ENCODE measurements around the gene CCDC34. TPM values are rescaled to one million over a fixed set of nuclear protein-coding genes. Genes with fewer than 3 reads are reported as not detected.

CCDC34 gene
- total and polyA plus RNA-seq, 2 of the 8 experiments (the other 6 are each of a cell fraction or from before 2014, with no cell fraction given) = 7.7 to 24.3 TPM

DNA sequence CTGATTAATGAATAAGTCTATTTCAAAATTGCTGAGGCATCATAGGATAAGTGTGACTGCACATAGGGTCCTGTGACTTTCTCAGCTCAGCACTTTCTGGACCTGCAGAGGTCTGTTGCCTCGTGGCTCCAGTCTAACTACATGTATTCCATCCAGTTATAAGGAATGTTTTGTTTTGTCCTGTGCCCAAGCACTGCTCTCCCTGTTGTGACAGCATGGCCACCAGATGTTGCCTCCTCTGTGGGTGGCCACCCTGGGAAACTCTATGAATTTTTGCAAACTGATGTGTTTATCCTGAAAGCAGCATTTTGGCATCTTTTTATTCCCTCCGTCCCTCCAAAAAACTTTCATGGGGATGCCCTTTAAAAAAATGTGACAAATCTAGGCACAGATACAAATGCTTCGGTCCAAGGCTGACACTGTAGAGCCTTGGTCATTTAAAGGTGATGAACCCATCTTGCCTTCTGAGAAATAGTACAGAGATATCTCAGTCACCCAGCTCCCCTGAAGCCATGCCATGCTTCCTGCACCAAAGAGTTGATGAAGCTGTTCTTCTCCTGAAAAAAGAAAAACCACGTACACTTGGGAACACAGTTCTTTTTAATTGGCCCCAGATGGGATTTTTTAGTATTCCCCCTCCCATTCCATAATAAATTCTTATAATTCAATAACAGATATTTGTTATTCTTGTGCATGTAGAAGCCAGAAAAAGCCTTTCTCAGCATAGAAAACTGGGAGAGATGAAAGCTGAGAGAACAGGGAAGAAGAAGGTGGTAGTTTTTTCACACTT, 72.6 kb downstream of the CCDC34 start:
- H3K4me3 ChIP-seq (ENCODE audit: extremely low read depth in 1 of 4, insufficient read depth in 2 of 4, low read depth in 3 of 4, low read length in 4 of 4) = no peak overlapping the region
- H3K27ac ChIP-seq (ENCODE audit: low read depth, low read length) = no peak overlapping the region
- H2BK12ac ChIP-seq (ENCODE audit: low read depth, low read length) = no peak overlapping the region
- no peak overlapping the region for H2AFZ ChIP-seq (ENCODE audit: low read length)
- H3K14ac ChIP-seq (ENCODE audit: insufficient read length) = no peak overlapping the region
- CTCF ChIA-PET (ENCODE audit: partially characterized antibody) = interaction anchor here (0.7 to 1.4 kb wide), 5 partner anchors 8 to 195 kb away, joined by 3 to 6 read pairs (median 3); no protein-coding TSS in a partner anchor
- H2BK15ac ChIP-seq (ENCODE audit: low read length) = no peak overlapping the region
- H4K8ac ChIP-seq (ENCODE audit: extremely low read depth, insufficient read depth, low read length) = no peak overlapping the region
- DNase-seq (ENCODE audit: low read depth in 1 of 2, low spot score in 2 of 2) = no peak
- no peak overlapping the region for H2BK5ac ChIP-seq (ENCODE audit: low read depth, low read length)
- H3K23ac ChIP-seq (ENCODE audit: insufficient read length) = no peak overlapping the region
- no peak overlapping the region for H4K5ac ChIP-seq (ENCODE audit: insufficient read length, low read depth, low read length)
- H3K4me2 ChIP-seq (ENCODE audit: insufficient read depth in 1 of 2, low read depth in 2 of 2, low read length in 2 of 2) = no peak overlapping the region
- H3K27me3 ChIP-seq (replicated peaks in 1 of 4; ENCODE audit: control insufficient read depth in 3 of 4, extremely low read depth in 1 of 4, insufficient read depth in 3 of 4, low read length in 3 of 4) = no peaks in the 10 kb centered on the region
- no peak overlapping the region for H2AK5ac ChIP-seq (ENCODE audit: low read depth, low read length)
- H3K9ac ChIP-seq (replicated peaks in 1 of 4; ENCODE audit: extremely low read depth in 1 of 4, low read depth in 3 of 4, low read length in 3 of 4) = no peak overlapping the region
- H3K9me3 ChIP-seq (ENCODE audit: insufficient read depth in 2 of 2, low read depth in 1 of 2, low read length in 1 of 2) = peaks cover 13 to 16% of the 10 kb centered on the region in 2 experiments
- no peak for TF ChIP-seq CBX8 (IDR thresholded peaks at IDR 0.05; ENCODE audit: borderline replicate concordance, low read depth, low read length)
- no peak for TF ChIP-seq CHD1 (IDR thresholded peaks at IDR 0.05; ENCODE audit: low read depth, low read length)
- no peak for TF ChIP-seq MAX (IDR thresholded peaks at IDR 0.05)
- no peak overlapping the region for H2BK120ac ChIP-seq (replicated peaks; ENCODE audit: low read depth, low read length)
- H3K4ac ChIP-seq (replicated peaks; ENCODE audit: insufficient read length, low read depth, low read length) = no peak overlapping the region
- H3K56ac ChIP-seq (replicated peaks; ENCODE audit: insufficient read length, low read depth, low read length) = no peak overlapping the region
- POLR2A ChIA-PET (ENCODE audit: partially characterized antibody) = no interaction called here
- H4K91ac ChIP-seq (replicated peaks; ENCODE audit: insufficient read length, low read length) = no peak overlapping the region
- H4K20me1 ChIP-seq (replicated peaks in 1 of 2; ENCODE audit: control insufficient read depth in 1 of 2, insufficient read depth in 2 of 2, low read length in 2 of 2) = no peaks in the 10 kb centered on the region
- H3K4me1 ChIP-seq (replicated peaks in 1 of 4; ENCODE audit: control insufficient read depth in 3 of 4, insufficient read depth in 4 of 4, low read length in 3 of 4) = peaks cover 0 to 3% (median 0%) of the 10 kb centered on the region in 4 experiments; a peak in 2 of 7 replicates
- H3K79me2 ChIP-seq (ENCODE audit: control insufficient read depth in 1 of 2, insufficient read depth in 2 of 2, low read length in 2 of 2) = no peaks in the 10 kb centered on the region
- H3K18ac ChIP-seq (ENCODE audit: extremely low read depth, low read length) = peak overlapping the region; percentile 17; the same call in 1 of the 2 replicates
- no peak overlapping the region for H2BK20ac ChIP-seq (ENCODE audit: low read length)
- FAIRE-seq = no peak
- peaks cover 0 to 10% (median 0%) of the 10 kb centered on the region in 4 experiments; a peak in 1 of 8 replicates for H3K36me3 ChIP-seq (ENCODE audit: control insufficient read depth in 2 of 4, insufficient read depth in 4 of 4, low read length in 3 of 4)
- H3K79me1 ChIP-seq (ENCODE audit: low read depth, low read length) = no peaks in the 10 kb centered on the region
- 92% methylated on average over 4 of the region's 4 CpGs; no CpG with 5 or more reads in 1 of the 2 experiments for WGBS, 2 experiments (ENCODE audit: extremely low coverage in 1 of 2, insufficient coverage in 1 of 2, insufficient read length in 1 of 2, insufficient replicate concordance in 2 of 2, low coverage in 1 of 2, low lambda C conversion rate in 2 of 2, missing lambda C conversion rate in 1 of 2)
- H3K23me2 ChIP-seq (ENCODE audit: low read depth, low read length) = no peaks in the 10 kb centered on the region

All from H1 (cell line).